CD4-positive, alpha-beta T cell (primary cell): Measurements from ENCODE around the gene TLCD3A. TPM values are rescaled to one million over a fixed set of nuclear protein-coding genes. Genes with fewer than 3 reads are reported as not detected.
"Not testable (repeated sequence)": the region's sequence is repeated elsewhere in the genome, so short reads cannot be mapped to it uniquely, and the experiment has no call there.

Source experiments
- ATAC-seq: fragments of 200-7000 bp; cut with Tn5 transposase; one replicate; pipeline ENCODE4 v1.10.0; 2022; ENCODE audit warnings: mild to moderate bottlenecking; ENCODE audit not compliant: poor library complexity
- CTCF ChIA-PET: fragments of 350-600 bp; sonication (Branson Sonifier 250); formaldehyde crosslinking; loops from one replicate; lab custom pipeline; 2021; ENCODE audit warnings: antibody characterized with exemption, inconsistent platforms; lab: Charles Lee
- POLR2A ChIA-PET: fragments of 350-600 bp; sonication (Branson Sonifier 250); formaldehyde crosslinking; loops from one replicate; lab custom pipeline; 2021; ENCODE audit warnings: antibody characterized with exemption, inconsistent platforms; lab: Charles Lee
- DNase-seq, 14 experiments: peaks; one replicate each; pipeline ENCODE4 v3.0.0-alpha.2; 2013 to 2020; ENCODE audit warnings: mixed read lengths in 2 of 14
- H3K27ac ChIP-seq, 2 donors: one replicate each; pipeline versions ENCODE4 v1.5.1 to v1.7.0; 2013; ENCODE audit warnings: low read length in 2 of 2, low read depth in 1 of 2, mild to moderate bottlenecking in 1 of 2
- H3K27me3 ChIP-seq, 2 experiments: 1 replicate in 1 of 2; 2 replicates in 1 of 2; pipeline versions ENCODE4 v1.6.1 to v1.7.0; 2013; ENCODE audit warnings: low read length in 2 of 2, control low read depth in 1 of 2, mild to moderate bottlenecking in 1 of 2, moderate library complexity in 1 of 2; ENCODE audit not compliant: insufficient read depth in 2 of 2, control insufficient read depth in 1 of 2
- H3K36me3 ChIP-seq: one replicate; pipeline ENCODE4 v1.6.1; 2013; ENCODE audit warnings: low read length, control low read depth; ENCODE audit not compliant: insufficient read depth
- H3K4me1 ChIP-seq: one replicate; pipeline ENCODE4 v1.6.1; 2013; ENCODE audit warnings: low read length, control low read depth; ENCODE audit not compliant: insufficient read depth
- H3K4me3 ChIP-seq: one replicate; pipeline ENCODE4 v1.5.1; 2013; ENCODE audit warnings: mild to moderate bottlenecking, low read length, moderate library complexity
- H3K9me3 ChIP-seq, 2 experiments: 1 replicate in 1 of 2; 2 replicates in 1 of 2; pipeline versions ENCODE4 v1.6.1 to v1.7.0; 2013; ENCODE audit warnings: low read length in 2 of 2, mild to moderate bottlenecking in 2 of 2, control low read depth in 1 of 2, moderate library complexity in 1 of 2; ENCODE audit not compliant: control insufficient read depth in 1 of 2, insufficient read depth in 1 of 2
- H3K27ac Mint-ChIP-seq: one replicate; pipeline ENCODE4 v1.8.0; 2020; ENCODE audit warnings: mixed read lengths
- H3K27me3 Mint-ChIP-seq: one replicate; pipeline ENCODE4 v1.8.0; 2021; ENCODE audit warnings: mixed read lengths
- H3K36me3 Mint-ChIP-seq: one replicate; pipeline ENCODE4 v1.8.0; 2021; ENCODE audit warnings: low read depth, mixed read lengths
- H3K4me1 Mint-ChIP-seq: one replicate; pipeline ENCODE4 v1.8.0; 2021; ENCODE audit warnings: low read depth, mixed read lengths
- H3K4me3 Mint-ChIP-seq: one replicate; pipeline ENCODE4 v1.8.0; 2020; ENCODE audit warnings: mild to moderate bottlenecking, mixed read lengths
- H3K9me3 Mint-ChIP-seq: one replicate; pipeline ENCODE4 v1.8.0; 2020; ENCODE audit warnings: mixed read lengths
- intact Hi-C, 2 experiments: fragments of 100-400 bp; cut with DNase I in 1 of 2; cut with micrococcal nuclease in 1 of 2; formaldehyde crosslinking; loops; one replicate each; pipeline versions ENCODE4 v1.15.1 to v1.9.0; 2023 to 2025; cut with DNase I, micrococcal nuclease
- total RNA-seq, 174 experiments: library from RNA in 2 of 174; stranded (reverse) in 2 of 174; gene quantifications; one replicate each; pipeline ENCODE4 v1.2.3 and lab custom pipeline; 2021 to 2026
- TF ChIP-seq, protein P1 (sequence below): fragments of 200-600 bp; IDR thresholded peaks from one replicate; pipeline ENCODE4 v1.8.0; 2022; ENCODE audit warnings: antibody characterized with exemption, mild to moderate bottlenecking

The TLCD3A gene
- total RNA-seq, 2 experiments from 2014 or later, result 0.63 to 0.75 TPM

DNA sequence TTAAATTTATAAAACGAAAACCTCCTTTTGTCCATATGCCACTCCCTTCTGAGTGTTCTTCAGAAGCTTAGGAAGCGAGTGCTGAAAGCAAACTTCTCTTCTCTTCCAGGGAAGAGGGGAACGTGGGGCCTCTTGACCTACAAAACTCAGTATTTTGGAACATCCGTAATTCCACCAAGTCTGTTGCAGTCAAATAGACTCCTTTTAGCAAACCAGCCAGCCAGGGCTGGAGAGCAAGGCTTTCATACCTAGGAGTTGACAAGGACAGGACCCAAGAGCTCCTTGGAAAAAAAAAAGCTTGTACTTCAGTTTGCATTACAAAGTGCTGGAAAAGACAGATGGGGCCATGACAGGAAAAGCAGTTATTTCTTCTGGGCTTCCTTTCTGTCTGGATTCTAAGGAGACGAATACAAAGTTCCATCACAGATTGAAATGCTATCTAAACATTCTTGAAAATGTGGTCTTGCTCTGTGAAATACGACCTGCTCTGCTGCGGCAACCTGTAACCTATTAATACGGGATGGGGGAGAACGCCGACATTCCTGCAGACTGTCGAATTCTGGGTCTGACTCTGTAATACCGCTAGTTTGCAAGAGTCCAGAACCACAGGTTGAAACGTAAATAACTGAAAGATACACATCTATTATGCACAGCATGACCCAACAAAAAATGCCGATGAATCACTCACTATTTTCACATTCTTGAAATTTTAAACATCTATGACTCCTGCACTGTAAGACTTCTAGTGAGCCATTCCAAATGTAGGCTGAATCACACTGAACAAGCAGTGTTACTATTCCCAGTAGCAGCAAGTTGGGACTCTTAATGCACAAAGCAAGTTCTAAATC is 38.4 kb upstream of the TLCD3A start:
- H3K4me1 ChIP-seq, result no peaks in the 10 kb centered on the region
- no peak overlapping the region for H3K4me3 Mint-ChIP-seq
- TF ChIP-seq, protein P1, sequence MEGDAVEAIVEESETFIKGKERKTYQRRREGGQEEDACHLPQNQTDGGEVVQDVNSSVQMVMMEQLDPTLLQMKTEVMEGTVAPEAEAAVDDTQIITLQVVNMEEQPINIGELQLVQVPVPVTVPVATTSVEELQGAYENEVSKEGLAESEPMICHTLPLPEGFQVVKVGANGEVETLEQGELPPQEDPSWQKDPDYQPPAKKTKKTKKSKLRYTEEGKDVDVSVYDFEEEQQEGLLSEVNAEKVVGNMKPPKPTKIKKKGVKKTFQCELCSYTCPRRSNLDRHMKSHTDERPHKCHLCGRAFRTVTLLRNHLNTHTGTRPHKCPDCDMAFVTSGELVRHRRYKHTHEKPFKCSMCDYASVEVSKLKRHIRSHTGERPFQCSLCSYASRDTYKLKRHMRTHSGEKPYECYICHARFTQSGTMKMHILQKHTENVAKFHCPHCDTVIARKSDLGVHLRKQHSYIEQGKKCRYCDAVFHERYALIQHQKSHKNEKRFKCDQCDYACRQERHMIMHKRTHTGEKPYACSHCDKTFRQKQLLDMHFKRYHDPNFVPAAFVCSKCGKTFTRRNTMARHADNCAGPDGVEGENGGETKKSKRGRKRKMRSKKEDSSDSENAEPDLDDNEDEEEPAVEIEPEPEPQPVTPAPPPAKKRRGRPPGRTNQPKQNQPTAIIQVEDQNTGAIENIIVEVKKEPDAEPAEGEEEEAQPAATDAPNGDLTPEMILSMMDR, result no peak
- H3K4me1 Mint-ChIP-seq, result no peaks in the 10 kb centered on the region
- no peaks in the 10 kb centered on the region for H3K27me3 ChIP-seq
- H3K4me3 ChIP-seq, result no peak overlapping the region
- intact Hi-C loops, result no loop called here
- DNase-seq, result no peak
- H3K27ac ChIP-seq, result no peak overlapping the region
- ChIA-PET CTCF (no interaction called here), POLR2A (no interaction called here)
- H3K9me3 ChIP-seq, result no peaks in the 10 kb centered on the region
- H3K36me3 Mint-ChIP-seq, result peaks cover 91% of the 10 kb centered on the region
- ATAC-seq, result no peak
- no peaks in the 10 kb centered on the region for H3K27me3 Mint-ChIP-seq
- H3K9me3 Mint-ChIP-seq, result no peaks in the 10 kb centered on the region
- H3K27ac Mint-ChIP-seq, result no peak overlapping the region
- H3K36me3 ChIP-seq, result peaks cover 76% of the 10 kb centered on the region

DNA sequence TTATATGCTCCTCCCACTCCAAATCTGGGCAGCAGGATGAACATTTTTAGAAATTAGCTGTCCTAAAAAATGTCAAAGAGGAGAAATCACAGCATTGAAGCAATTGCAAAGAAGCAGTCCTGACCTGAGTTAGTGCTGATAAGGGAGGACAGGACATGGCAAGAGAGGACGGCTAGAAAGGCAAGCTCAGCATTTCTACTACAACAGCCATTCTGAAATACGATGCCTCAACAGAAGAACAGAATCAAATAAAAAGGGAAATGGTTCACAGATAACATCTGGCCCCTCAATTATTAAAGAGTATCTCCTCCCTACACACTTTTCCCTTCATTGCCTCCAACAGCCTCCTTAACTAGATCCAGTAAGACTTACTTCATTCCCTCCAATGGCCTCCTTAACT is 36.0 kb upstream of the TLCD3A start:
- intact Hi-C loops, result no loop called here

GRCh38 chr17:697682-698081 is 34.7 kb upstream of the TLCD3A start:
- no peaks in the 10 kb centered on the region for H3K4me1 ChIP-seq
- H3K27me3 Mint-ChIP-seq, result no peaks in the 10 kb centered on the region
- ATAC-seq (no peak), DNase-seq (no peak)
- no peak overlapping the region for H3K27ac Mint-ChIP-seq
- ChIA-PET CTCF (interaction anchor here (1.2 to 4.5 kb wide), 2 partner anchors 10 to 285 kb away, joined by 3 to 47 read pairs; no protein-coding TSS in a partner anchor), POLR2A (interaction anchor here (1.0 kb wide), 1 partner anchor 285 kb away, joined by 4 read pairs; no protein-coding TSS in a partner anchor)
- H3K36me3 ChIP-seq, result peaks cover 52% of the 10 kb centered on the region
- peaks cover 67% of the 10 kb centered on the region for H3K36me3 Mint-ChIP-seq
- intact Hi-C loops, result no loop called here
- H3K27ac ChIP-seq, result no peak overlapping the region
- TF ChIP-seq, protein P1, result no peak
- no peaks in the 10 kb centered on the region for H3K9me3 ChIP-seq
- H3K9me3 Mint-ChIP-seq, result no peaks in the 10 kb centered on the region
- no peaks in the 10 kb centered on the region for H3K27me3 ChIP-seq
- no peak overlapping the region for H3K4me3 Mint-ChIP-seq
- H3K4me1 Mint-ChIP-seq, result no peaks in the 10 kb centered on the region
- no peak overlapping the region for H3K4me3 ChIP-seq

More for the DNA sequence above, 36.0 kb upstream of the TLCD3A start:
- no peaks in the 10 kb centered on the region for H3K4me1 ChIP-seq
- no peaks in the 10 kb centered on the region for H3K27me3 Mint-ChIP-seq
- no peaks in the 10 kb centered on the region for H3K9me3 Mint-ChIP-seq
- no peak overlapping the region for H3K27ac Mint-ChIP-seq
- H3K27ac ChIP-seq, result no peak overlapping the region
- H3K27me3 ChIP-seq, result no peaks in the 10 kb centered on the region
- DNase-seq, result no peak
- no peak overlapping the region for H3K4me3 Mint-ChIP-seq
- H3K36me3 Mint-ChIP-seq, result peaks cover 80% of the 10 kb centered on the region
- no peaks in the 10 kb centered on the region for H3K4me1 Mint-ChIP-seq
- H3K4me3 ChIP-seq, result no peak overlapping the region
- ATAC-seq, result no peak
- ChIA-PET CTCF (interaction anchor here (0.7 to 0.9 kb wide), 2 partner anchors 13 to 284 kb away, joined by 3 to 5 read pairs; no protein-coding TSS in a partner anchor), POLR2A (no interaction called here)
- TF ChIP-seq, protein P1, result no peak
- H3K9me3 ChIP-seq, result no peaks in the 10 kb centered on the region
- H3K36me3 ChIP-seq, result peaks cover 56% of the 10 kb centered on the region

DNA sequence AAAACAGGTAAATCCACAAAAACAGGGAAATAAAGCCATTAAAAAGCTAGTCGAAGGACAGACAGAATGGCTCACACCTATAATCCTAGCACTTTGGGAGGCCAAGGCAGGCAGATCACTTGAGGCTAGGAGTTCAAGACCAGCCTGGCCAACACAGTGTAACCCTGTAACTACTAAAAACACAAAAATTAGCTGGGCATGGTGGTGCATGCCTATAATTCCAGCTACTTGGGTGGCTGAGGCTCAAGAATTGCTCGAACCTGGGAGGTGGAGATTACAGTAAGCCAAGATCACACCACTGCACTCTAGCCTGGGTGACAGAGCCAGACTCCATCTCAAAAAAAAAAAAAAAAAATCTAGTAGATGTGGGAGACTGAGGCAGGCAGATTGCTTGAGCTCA is 34.3 kb upstream of the TLCD3A start:
- ATAC-seq, result not testable (repeated sequence)
- peaks cover 63% of the 10 kb centered on the region for H3K36me3 Mint-ChIP-seq

More for the DNA sequence above, 34.3 kb upstream of the TLCD3A start:
- intact Hi-C loops, H3K27ac ChIP-seq, H3K9me3 ChIP-seq, H3K4me3 ChIP-seq, H3K9me3 Mint-ChIP-seq, H3K27me3 ChIP-seq, H3K27ac Mint-ChIP-seq, H3K4me1 ChIP-seq, H3K4me3 Mint-ChIP-seq, DNase-seq, H3K4me1 Mint-ChIP-seq, H3K27me3 Mint-ChIP-seq: not testable (repeated sequence)
- ChIA-PET CTCF (interaction anchor here (1.2 to 4.5 kb wide), 2 partner anchors 10 to 286 kb away, joined by 3 to 47 read pairs; no protein-coding TSS in a partner anchor), POLR2A (interaction anchor here (1.0 kb wide), 1 partner anchor 286 kb away, joined by 4 read pairs; no protein-coding TSS in a partner anchor)
- H3K36me3 ChIP-seq, result peaks cover 52% of the 10 kb centered on the region
